RPMI8226 (cell line): ENCODE results near the gene NOL3.

Experiments used
- DNase-seq: peaks from one replicate; pipeline ENCODE4 v3.0.0-alpha.2; 2015

The NOL3 gene

GRCh38 chr16:67207249-67208091 is 37.1 kb downstream of the NOL3 start:
- DNase-seq, result no peak

- DNase-seq, result no peak
Observed at GRCh38 chr16:67208154-67208896, 38.0 kb downstream of the NOL3 start.

- DNase-seq, result no peak
Observed at GRCh38 chr16:67209565-67209964, 39.2 kb downstream of the NOL3 start.

DNA sequence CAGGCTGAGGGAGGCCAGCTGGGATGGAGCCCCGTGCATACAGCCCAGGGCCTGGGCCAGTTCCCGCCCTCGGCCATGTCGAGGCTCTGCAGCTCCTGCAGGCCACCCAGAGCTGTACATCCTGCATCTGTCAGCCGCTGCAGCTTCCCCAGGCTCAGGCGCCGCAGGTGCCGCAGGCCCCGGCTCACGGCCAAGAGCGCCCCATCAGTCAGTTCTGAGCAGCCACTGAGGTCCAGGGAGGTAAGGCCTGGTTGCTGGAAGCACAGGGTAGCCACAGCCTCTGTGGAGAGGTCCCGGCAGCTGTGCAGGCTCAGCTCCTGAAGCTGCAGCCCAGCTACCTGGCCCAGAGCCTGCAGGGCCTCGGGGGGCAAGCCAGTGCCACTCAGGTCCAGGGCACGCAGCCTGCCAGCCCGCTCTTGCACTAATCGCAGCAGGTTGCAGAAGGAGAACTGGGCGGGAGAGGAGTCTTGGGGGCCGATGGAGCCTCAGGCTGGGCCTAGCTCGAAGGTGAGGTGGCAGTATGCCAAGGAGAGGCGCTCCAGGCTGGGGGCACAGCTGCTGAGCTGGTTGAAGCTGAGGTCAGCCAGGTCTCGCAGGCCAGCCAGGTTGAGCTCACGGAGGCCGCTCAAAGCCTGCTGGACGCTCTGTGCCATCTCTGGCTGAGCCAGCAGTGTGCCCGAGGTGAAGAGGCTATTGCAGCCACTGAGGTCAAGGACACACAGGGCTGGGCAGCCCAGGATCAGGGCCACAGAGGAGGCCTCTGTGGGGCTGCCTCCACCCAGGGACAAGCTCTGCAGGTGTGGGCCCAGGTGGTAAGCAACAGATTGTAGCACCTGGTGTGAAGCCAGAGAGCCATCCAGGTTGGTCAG is 40.0 kb downstream of the NOL3 start:
- peak; percentile 72 for DNase-seq

- DNase-seq, result no peak
Observed at GRCh38 chr16:67211674-67212073, 41.3 kb downstream of the NOL3 start.

DNA sequence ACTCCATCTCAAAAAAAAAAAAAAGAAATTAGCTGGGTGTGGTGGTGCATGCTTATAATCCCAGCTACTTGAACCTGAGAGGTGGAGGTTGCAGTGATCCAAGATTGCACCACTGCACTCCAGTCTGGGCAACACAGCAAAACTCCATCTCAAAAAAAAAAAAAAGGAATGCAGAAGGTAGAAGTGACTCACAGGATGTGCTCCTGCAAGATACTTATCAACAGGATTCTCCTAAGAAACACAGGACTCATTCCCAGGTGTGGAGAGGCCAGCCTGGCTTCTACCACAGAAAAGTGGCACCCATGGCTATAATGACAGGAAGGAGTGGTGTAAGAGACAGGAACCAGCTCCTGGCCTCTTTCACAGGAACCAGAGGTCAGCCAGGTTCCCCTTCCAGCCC is 42.4 kb downstream of the NOL3 start:
- DNase-seq, result no peak

GRCh38 chr16:67213197-67214019 is 43.1 kb downstream of the NOL3 start:
- DNase-seq, result no peak

DNA sequence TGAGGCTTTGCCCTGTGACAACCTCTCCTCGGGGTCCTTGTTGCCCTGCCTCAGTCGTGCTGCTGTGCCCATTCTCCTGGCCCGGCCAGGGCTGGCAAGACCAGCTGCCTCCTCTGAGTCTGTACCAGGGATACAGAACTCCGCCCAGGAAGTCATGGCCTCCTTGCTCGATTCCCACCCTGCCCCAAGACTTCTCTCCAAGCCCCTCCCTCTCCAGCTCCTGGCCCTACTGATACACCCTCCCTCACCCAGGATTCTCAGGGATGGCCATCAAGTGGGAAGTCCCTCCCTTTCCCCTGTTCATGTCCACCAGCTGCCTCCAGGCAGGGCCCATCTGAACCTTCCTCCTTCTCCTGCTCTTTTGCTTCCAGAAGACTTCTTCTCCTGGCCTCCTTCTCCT is 45.4 kb downstream of the NOL3 start:
- no peak for DNase-seq

DNA sequence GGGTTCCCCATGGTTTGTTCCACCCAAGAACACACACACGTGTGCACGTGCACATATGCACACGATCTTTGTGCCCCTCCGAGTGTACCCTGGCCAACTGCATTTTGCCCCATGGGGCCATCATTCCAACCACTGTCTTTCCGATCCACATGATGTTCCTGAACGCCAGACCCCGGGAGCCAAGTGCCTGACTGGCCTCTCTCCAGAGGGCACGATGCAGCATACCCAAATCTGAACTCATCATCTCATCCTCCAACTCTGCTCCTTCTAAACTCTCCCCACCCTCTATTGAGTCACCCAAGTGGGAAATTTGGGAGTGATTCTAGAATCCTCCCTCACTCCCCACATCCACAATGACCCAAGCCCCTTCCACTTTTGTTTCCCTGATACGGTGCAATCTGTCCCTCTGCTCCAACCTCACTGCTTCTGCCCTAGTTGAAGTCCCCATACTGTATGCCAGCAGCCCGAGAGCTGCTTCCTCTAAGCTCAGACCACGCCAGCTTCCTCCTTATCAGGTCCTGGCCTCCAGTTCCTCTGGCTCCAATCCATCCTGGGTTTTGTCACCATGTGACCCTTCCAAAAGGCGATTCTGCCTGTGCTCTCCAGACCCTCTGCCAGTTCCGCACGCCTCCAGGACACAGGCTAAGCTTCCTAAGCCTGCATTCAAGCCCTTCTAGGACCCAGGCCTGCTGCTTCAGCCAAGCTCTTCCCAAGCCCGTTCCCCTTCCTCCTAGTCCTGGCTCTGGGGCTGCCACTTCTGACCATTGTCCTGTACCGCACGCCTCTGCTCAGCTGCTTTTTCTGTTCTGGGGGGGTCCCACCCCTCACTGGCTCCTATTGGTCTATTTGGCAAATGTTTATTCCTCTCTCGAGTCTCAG is 46.5 kb downstream of the NOL3 start:
- no peak for DNase-seq

DNA sequence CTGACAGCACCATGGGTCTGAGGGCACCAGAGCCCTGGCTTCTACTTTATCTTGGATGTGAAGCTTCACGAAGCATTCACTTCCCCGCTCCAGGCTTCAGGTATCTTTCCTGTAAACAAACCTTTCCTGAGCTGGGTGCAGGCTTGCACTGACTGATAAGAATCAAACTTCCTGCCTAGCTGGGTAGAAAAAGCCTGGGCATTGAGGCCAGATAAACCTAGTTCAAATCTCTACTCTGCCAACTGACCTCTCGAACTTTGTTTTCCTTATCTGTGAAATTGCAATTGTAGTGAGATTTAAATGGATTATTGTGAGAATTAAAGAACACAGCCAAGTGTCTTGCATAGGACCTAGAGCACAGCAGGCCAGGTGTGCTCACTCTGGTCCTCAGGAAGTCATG is 53.7 kb downstream of the NOL3 start:
- no peak for DNase-seq
